HG02642 (cell line): ENCODE results near the gene MCM9.
A peak's percentile ranks its signal among the peaks of the same experiment; 100 is the strongest.
"Not testable (repeated sequence)": the region's sequence is repeated elsewhere in the genome, so short reads cannot be mapped to it uniquely, and the experiment has no call there.

Experiments
- ATAC-seq: cut with Tn5 transposase; IDR thresholded peaks from one replicate; pipeline ENCODE4 v1.9.1; 2021; ENCODE audit warnings: mild to moderate bottlenecking; ENCODE audit not compliant: unreplicated experiment, poor library complexity

The MCM9 gene

DNA sequence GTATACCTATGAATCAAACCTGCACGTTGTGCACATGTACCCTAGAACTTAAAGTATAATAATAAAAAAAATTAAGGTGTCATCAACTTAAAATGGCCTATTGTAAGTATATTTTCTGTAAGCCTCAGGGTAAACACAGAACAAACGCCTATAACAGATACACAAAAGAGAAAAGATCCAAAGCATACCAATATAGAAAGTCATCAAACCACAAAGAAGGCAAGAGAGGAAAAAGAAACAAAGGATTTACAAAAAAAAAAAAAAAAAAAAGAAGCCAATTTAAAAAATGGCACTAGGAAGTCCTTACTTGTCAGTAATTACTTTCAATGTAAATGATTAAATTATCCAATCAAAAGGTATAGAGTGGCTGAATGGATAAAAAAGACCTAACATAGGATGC, 65.6 kb downstream of the MCM9 start:
- no peak for ATAC-seq

DNA sequence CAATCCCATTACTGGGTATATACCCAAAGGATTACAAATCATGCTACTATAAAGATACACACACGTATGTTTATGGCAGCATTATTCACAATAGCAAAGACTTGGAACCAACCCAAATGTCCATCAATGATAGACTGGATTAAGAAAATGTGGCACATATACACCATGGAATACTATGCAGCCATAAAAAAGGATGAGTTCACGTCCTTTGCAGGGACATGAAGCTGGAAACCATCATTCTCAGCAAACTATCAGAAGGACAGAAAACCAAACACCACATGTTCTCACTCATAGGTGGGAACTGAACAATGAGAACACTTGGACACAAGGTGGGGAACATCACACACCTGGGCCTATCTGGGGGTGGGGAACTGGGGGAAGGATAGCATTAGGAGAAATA, 66.1 kb downstream of the MCM9 start:
- ATAC-seq = not testable (repeated sequence)

DNA sequence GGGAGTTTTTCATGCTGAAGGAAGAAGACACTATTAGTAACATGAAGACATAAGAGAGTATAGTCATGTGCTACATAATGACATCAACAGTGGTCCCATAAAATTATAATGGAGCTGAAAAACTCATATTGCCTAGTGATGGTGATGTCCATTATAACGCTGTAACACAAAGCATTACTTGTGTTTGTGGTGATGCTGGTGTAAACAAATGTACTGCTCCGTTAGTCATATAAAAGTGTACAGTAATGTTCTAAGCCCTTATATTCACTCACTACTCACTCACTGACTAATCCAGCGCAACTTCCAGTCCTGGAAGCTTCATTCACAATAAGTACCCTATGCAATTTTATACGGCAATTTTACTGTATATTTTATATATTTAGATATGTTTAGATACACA, 67.8 kb downstream of the MCM9 start:
- no peak for ATAC-seq

DNA sequence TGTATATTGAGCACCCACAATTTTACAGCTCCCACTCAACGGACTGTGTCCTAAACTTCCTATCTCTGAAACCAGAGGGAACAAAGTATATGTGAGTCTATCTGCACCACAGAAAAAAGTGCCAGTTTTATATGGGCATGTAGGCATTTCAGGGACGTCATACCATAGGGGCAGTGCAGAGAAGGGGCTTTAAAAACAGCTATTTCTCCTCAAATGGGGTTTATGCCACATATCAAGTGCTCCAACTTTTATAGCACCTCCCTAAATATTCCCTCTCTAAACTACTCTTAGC, 69.9 kb downstream of the MCM9 start:
- no peak for ATAC-seq

DNA sequence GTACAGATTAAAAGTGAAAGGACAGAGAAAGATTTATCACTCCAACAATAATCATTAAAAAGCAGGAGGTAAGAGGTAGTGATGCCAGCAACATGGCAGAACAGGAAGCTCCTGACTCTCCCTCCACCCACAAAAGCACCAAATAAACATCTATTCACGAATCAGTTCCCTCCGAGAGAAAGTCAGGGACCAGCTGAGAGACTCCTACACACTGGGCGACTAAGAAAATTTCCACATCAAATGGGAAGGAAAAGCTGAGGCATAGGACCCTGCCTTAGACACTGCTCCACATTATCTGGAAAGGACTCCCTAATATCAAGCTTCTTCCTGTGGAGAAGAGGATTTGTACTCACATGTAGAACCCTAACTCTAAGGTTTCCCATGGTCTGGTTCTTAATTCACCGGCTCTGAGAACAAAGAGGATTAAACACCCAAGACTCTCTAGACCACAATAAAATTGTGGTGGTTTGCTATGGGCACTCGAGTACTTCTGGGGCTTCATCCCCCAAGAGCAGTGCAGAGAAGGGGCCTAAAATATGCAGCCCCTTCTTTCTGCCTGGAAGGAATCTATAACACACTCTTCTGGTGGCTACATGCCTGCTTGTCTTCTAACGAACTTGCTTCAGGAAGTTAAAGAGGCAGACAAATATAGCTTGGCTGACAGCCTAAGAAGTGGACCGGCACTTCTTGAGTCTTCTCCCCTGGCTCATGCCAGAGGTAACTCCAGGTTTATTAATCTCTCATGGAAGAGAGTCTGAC, 70.4 kb downstream of the MCM9 start:
- peak; percentile 46 for ATAC-seq

DNA sequence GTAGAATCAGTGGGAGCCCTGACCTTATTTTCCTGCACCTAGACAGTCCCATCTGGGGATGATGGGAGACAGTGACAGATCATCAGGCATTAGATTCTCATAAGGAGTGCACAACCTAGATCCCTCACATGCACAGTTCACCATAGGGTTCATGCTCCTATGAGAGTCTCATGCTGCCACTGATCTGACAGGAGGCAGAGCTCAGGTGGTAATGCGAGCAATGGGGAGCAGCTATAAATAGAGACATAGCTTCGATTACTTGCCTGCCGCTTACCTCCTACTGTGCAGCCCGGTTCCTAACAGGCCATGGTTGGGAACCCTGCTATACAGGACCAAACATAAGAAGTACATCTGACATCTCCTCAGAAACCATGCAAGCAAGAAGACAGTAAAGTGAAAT, 72.5 kb downstream of the MCM9 start:
- ATAC-seq = no peak

DNA sequence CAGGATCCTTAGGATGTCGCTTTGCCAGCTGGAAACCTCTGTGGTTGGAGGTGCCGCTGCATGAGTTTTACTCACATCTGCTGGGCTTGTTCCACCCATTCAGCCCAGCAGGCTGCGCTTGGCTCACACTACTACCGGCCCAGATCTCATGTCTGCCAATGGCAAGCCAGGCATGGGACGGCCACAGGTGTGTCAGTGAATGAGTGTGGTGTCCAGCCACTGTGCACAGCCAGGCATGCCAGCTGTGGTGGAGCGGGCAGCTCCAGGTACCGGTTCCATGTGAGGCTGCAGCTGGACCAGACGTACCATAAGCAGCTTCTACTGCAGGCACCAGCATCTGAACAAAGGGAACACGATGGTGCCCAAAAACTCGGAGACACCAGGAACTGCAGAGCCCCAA, 74.1 kb downstream of the MCM9 start:
- ATAC-seq = no peak

DNA sequence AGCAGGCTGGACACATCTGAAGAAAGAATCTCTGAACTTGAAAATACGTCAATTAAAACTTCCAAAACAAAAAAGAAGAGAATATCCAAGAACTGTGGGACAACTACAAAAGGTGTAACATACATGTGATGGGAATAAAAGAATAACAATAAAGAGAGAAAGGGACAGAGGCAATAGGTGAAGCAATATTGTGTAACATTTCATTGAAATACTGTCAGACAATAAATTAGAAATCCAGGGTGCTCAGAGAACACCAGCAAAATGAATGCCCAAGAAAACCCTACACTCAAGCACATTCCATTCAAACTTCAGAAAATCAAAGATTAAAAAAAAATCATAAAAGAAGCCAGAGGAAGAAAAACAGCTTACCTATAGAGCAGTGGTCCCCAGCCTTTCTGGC, 74.6 kb downstream of the MCM9 start:
- ATAC-seq = no peak

DNA sequence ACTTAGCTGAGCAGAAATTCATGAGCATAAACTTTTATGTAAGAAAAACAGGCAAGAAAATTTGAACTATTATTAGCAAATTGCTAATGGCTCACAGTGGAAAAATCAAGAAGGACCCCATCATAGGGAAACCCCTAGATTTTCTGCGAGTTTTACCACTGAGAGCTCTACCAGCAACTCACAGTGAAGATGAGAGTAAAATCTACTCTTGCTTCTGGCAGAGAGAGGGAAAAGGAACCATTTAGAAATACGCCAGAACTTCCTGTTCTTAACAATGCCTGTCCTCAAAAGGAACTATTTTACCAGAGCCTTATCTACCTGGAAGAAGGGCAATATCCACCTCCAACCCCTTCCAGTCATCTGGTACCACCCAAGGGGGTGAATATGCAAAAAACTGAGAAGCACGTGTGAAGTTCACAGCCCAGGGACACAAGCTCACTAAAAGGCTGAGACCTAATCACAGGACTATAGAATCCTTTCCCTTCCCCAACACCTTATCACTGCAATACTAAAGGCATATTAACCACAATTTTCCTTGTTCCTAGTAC, 75.4 kb downstream of the MCM9 start:
- peak; percentile 49 for ATAC-seq

DNA sequence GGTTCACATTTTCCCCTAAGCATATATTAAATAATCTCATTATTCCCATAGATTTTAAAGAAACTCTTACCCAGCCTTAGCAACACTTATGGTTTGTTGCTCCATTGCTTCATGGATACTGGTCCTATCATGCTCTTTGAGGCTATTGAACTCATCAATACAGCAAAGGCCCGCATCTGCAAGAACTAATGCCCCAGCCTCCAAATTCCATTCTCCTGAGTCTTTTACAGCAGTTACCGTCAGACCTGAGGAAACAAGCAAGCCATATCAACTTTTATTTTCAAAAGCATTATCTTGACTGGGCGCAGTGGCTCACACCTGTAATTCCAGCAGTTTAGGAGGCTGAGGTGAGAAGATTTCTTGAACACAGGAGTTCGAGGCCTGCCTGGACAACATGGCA, 78.7 kb downstream of the MCM9 start:
- no peak for ATAC-seq

DNA sequence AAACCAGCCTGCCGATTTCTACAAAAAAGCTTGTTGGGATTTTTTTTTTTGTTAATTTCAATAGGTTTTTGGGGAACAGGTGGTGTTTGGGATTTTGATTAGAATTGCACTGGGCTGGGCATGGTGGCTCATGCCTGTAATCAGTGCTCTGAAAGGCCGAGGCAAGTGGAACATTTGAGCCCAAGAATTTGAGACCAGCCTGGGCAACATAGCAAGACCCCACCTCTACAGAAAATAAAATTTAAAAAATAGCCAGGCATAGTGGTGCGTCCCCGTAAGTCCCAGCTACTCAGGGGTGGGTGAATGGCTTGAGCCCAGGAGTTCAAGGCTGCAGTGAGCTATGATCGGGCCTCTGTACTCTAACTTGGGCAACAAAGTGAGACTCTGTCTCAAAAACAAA, 81.6 kb downstream of the MCM9 start:
- ATAC-seq = no peak

DNA sequence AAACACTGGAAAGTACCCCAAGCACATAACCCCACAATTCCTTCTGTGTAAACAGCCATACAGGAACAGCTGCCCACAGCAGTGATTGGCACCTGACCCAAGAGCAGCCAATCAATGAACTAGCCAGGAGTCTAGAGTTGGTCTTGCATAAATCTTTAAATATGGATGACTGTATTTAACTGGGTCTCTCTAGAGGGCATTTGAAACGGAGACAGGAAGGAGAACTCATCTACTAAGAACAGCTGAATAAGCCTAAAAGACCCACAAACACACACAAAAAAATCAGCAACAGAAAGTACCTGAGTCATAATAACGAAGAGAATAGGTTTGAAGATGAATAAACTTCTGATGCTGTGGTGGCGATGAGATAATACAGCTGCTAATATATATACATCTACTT, 90.0 kb downstream of the MCM9 start:
- peak; percentile 58 for ATAC-seq

DNA sequence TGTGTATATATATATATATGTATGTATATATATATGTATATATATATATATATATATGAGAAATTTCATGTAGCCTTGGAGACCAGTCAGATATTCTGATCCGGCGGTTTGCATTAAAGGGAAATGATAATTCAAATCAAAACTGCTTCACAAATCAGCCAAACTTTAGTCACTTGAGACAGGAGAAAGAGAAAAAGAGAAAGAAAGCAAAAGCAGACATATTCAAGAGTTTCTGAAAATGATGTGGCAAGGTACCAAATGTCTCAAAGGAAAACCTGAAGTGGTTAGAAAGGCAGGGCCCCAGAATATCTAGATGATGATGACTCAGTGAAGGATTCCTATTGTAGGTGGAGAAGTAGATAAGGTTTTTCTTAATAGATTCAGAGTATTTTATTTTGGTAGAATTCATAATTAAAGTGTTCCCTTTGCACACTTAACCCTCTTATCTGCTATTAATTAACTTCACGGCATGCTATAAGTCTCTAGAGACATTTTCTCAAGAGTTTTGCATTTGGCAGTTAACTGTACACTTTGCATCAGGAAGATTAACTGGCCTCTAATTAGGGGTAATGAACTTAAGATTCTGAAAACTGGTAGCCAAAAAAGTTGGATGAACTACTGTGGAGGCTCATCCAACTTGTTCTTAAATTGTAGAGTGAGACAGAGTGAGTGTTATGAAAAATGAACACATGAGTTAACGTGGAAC, 91.1 kb downstream of the MCM9 start:
- ATAC-seq = peak; percentile 86

DNA sequence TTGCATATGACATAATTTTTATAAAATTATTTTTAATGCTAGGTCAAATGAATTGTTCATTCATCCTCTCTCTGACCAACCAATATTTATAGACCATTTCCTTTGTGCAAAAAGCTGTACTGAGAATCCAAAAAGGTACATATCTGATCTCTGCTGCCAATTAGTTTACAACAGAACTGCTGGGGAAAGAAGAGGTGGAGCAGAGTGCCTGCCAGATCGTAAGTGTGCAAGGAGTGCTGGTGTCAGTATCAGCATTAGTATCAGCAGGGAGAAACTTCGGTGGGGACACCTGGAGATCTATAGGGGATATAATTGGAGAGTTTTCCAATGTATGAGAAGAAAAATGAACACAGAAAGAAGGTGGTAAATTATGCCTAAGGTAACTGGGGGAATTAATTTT, 104.3 kb downstream of the MCM9 start:
- no peak for ATAC-seq

DNA sequence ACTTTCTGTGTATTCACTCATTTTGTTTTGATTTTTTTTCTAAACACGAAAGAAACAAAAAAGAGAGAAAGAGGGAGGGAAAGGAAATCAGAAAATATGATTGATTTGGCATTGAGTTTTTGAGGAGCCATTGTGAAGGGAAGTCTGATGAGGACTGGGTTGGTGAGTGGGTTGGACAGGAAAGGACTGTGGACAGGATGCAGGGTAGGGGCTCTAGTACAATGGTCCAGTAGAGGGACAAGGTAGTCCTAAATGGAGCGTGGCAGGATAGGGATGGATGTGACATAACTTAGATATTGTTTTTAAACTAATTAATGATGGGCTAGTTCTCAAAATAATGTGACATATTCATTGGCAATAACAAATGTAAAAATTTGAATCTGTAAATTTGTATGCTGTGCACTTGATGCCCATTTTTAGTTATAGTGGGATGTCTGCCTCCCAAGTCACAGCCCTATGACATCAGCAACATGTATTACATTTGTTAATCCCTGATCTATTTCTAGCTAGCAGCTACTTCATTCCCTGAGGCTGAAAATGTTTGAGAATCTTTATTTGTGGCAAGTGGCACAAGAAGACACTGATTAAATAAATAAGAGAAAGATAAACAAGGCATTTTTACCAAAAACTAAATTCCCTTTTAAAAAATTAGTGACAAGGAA, 105.0 kb downstream of the MCM9 start:
- no peak for ATAC-seq

DNA sequence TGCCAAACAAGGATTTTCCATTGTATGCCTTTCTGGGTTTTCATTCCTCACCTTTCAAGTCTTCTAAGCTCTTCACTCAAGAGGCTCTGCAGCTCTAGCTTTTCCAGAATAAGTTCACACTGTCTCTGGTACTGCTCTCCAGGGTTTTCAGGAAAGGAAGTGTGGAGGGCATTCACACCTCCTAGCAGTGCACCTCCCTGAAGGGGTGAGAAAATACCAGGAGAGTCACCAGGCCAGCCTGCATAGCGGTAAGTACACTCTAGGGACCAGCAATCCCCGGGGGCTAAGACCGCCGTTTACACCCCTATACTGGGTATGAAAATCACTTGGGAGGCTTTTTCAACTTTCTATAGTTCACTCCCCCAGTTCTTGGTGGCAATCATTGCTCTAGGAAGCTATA, 108.9 kb downstream of the MCM9 start:
- ATAC-seq = no peak

DNA sequence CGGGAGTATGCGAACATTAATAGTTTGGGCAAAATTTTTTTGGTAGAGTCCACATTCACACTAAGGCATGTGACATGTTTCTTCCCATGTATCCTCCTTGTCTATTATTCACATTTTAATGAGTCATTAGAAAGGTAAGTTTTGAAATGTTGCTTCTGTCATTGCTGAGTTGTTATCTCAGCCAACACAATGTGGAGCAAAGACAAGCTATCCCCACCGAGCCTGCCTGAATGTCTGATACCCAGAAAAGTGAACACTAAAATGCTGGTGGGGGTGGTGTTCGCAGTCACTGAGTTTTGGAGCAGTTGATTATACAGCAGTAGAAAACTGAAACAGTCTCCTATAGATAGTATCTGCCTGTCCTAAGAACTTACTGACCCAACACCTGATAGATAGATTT, 109.3 kb downstream of the MCM9 start:
- ATAC-seq = no peak

DNA sequence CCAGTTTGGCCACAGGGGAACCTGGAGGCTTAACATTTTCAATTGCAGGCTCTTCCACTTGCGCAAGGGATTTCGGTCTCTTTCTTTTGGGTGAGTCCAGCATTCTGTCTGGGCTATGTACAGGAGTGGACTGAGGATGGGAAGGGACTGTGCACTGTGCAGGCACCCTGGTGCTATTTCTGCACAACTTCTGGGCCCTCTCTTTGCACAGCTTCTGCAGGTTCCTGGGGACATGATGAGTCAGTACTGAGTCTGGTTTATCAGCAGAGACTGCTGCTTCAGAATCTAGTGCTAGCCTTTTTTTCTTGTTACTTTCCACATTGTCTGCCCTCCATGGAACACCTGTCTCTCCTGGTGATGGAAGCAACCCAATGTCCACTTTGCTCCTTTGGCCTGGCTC, 119.5 kb downstream of the MCM9 start:
- no peak for ATAC-seq

DNA sequence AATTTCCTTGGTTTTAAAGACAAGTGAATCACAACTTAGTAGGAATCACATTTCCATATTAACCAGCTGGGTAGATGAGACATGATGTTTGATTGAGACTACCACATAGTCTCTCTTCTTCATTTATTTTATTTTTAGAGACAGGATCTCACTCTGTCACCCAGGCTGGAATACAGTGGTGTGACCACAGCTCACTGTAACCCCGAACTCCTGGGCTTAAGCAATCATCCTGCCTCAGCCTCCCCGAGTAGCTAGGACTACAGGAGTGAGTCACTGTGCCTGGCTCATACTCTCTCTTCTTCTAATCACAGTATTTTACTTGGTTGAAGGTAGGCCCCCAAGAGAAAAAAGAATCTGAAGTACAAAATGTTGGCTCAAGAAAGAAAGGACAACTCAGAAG, 121.2 kb downstream of the MCM9 start:
- ATAC-seq = no peak

DNA sequence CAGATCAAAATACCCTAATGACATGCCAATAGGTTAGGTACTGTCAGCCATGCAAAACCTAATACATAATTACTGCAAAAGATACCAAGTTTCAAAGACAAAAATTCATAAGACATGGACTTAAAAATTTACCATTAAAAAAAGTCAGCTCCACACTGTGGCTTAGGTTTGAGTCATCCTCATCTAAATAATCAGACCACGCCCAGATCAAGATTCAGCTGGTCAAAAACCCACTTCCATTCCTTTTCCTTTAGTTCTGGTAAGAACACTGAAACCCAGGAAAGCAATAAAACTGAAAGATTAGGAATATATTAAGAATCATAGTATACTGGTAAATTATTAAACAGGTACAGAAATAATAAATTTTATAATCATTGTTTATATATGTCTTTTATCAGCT, 122.0 kb downstream of the MCM9 start:
- no peak for ATAC-seq

DNA sequence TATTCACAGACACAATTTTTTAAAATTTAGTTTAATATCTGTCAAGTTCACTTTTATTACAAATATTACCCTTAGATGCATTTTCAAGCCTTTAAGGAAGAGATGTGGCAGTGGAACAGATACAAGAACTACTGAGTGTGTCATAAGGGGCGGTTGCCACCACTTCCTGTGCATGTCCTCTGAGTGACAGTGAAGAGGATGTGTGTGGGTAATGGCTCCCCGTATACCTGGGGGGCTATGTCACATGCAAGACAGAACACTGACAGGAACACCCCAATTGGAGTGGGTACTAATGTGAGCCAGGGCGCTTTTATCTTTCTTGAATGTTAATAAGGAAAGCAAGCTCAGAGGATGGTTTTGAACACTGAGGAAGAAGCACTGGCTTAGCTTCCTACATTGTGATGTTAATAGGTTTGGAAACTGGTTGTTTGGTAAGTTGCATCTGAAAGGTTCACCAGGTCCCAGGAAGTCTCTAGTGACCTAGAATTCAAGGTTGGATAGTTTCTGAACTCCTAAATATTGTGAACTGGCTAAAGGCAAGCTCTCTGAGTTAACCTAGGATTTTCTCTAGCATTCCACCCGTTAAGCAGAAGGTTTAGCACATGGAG, 124.4 kb downstream of the MCM9 start:
- ATAC-seq = peak; percentile 85
